Osteoblast (primary cell): Measurements from ENCODE around the gene ZNF780B. TPM values are rescaled to one million over a fixed set of nuclear protein-coding genes. Genes with fewer than 3 reads are reported as not detected.

ENCODE experiments used
- DNase-seq: peaks from one replicate; pipeline ENCODE4 v3.0.0; 2011; ENCODE audit warnings: low spot score, mixed read lengths; ENCODE audit not compliant: insufficient read length; ENCODE audit errors: missing footprints
- H2AFZ ChIP-seq: 2 replicates; pipeline ENCODE4 v1.6.0; 2011; ENCODE audit warnings: mild to moderate bottlenecking, low read length
- H3K27ac ChIP-seq: 2 replicates; pipeline ENCODE4 v1.5.1; 2011; ENCODE audit warnings: mild to moderate bottlenecking, low read depth, low read length, moderate library complexity
- H3K27me3 ChIP-seq: 2 replicates; pipeline ENCODE4 v1.6.0; 2012; ENCODE audit warnings: mild to moderate bottlenecking, control low read depth, inconsistent platforms, low read length, moderate library complexity; ENCODE audit not compliant: insufficient read depth
- H3K36me3 ChIP-seq: 2 replicates; pipeline ENCODE4 v1.5.1; 2011; ENCODE audit warnings: mild to moderate bottlenecking, low read length, control low read depth, moderate library complexity; ENCODE audit not compliant: insufficient read depth
- H3K4me1 ChIP-seq: 2 replicates; pipeline ENCODE4 v1.5.1; 2011; ENCODE audit warnings: mild to moderate bottlenecking, low read length, control low read depth, moderate library complexity; ENCODE audit not compliant: insufficient read depth
- H3K4me2 ChIP-seq: 2 replicates; pipeline ENCODE4 v1.6.0; 2011; ENCODE audit warnings: mild to moderate bottlenecking, low read length; ENCODE audit not compliant: insufficient read depth
- H3K4me3 ChIP-seq: fragments of 200-600 bp; sonication (generic); 3 replicates; pipeline ENCODE4 v1.5.1; 2012; ENCODE audit warnings: mild to moderate bottlenecking, low read length, inconsistent platforms; ENCODE audit not compliant: insufficient read depth
- H3K79me2 ChIP-seq: 2 replicates; pipeline ENCODE4 v1.6.0; 2012; ENCODE audit warnings: mild to moderate bottlenecking, low read length, control low read depth, inconsistent platforms; ENCODE audit not compliant: insufficient read depth
- H3K9me3 ChIP-seq: 2 replicates; pipeline ENCODE4 v1.5.1; 2011; ENCODE audit warnings: low read depth, low read length, control low read depth
- H4K20me1 ChIP-seq: 2 replicates; pipeline ENCODE4 v1.6.0; 2012; ENCODE audit warnings: mild to moderate bottlenecking, low read length, control low read depth; ENCODE audit not compliant: insufficient read depth
- total RNA-seq: library from RNA; depleted of rRNA; stranded (reverse); fragments of >200 nt; gene quantifications from 2 replicates; pipeline ENCODE4 v1.2.3, GENCODE V29; 2012
- TF ChIP-seq, protein P1 (sequence below): IDR thresholded peaks from 2 replicates; pipeline ENCODE4 v1.5.1; 2011; ENCODE audit warnings: mild to moderate bottlenecking, low read depth, low read length, moderate library complexity; ENCODE audit errors: extremely low read depth

Gene ZNF780B
- total RNA-seq, 1 donor: 14.5 TPM

DNA sequence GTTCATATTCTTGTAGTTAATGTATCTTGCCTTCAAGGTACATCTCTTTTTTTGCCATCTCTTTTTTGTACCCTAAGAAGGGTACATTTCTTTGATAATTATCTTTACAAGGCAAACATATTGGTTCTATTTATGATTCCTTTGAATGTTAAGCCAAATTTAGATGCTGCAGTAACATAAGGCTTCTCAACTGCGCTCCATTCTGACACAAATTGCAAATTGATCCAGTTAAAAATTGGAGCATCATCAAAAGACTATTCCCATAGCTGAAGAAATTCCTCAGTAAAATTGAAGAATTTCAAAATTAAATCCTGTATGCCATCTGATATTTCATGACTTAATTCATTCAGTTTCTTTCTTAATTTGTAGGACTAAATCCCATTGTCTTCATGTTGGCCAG, 37.4 kb upstream of the ZNF780B start:
- no peak overlapping the region for H2AFZ ChIP-seq
- no peak overlapping the region for H3K27ac ChIP-seq
- no peak overlapping the region for H3K4me3 ChIP-seq
- H3K9me3 ChIP-seq: no peaks in the 10 kb centered on the region
- no peak overlapping the region for H3K4me2 ChIP-seq
- TF ChIP-seq, protein P1, sequence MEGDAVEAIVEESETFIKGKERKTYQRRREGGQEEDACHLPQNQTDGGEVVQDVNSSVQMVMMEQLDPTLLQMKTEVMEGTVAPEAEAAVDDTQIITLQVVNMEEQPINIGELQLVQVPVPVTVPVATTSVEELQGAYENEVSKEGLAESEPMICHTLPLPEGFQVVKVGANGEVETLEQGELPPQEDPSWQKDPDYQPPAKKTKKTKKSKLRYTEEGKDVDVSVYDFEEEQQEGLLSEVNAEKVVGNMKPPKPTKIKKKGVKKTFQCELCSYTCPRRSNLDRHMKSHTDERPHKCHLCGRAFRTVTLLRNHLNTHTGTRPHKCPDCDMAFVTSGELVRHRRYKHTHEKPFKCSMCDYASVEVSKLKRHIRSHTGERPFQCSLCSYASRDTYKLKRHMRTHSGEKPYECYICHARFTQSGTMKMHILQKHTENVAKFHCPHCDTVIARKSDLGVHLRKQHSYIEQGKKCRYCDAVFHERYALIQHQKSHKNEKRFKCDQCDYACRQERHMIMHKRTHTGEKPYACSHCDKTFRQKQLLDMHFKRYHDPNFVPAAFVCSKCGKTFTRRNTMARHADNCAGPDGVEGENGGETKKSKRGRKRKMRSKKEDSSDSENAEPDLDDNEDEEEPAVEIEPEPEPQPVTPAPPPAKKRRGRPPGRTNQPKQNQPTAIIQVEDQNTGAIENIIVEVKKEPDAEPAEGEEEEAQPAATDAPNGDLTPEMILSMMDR: no peak
- no peaks in the 10 kb centered on the region for H3K36me3 ChIP-seq
- H3K4me1 ChIP-seq: peaks cover 10% of the 10 kb centered on the region
- DNase-seq: no peak
- peaks cover 13% of the 10 kb centered on the region for H3K79me2 ChIP-seq
- no peaks in the 10 kb centered on the region for H4K20me1 ChIP-seq
- H3K27me3 ChIP-seq: no peaks in the 10 kb centered on the region

DNA sequence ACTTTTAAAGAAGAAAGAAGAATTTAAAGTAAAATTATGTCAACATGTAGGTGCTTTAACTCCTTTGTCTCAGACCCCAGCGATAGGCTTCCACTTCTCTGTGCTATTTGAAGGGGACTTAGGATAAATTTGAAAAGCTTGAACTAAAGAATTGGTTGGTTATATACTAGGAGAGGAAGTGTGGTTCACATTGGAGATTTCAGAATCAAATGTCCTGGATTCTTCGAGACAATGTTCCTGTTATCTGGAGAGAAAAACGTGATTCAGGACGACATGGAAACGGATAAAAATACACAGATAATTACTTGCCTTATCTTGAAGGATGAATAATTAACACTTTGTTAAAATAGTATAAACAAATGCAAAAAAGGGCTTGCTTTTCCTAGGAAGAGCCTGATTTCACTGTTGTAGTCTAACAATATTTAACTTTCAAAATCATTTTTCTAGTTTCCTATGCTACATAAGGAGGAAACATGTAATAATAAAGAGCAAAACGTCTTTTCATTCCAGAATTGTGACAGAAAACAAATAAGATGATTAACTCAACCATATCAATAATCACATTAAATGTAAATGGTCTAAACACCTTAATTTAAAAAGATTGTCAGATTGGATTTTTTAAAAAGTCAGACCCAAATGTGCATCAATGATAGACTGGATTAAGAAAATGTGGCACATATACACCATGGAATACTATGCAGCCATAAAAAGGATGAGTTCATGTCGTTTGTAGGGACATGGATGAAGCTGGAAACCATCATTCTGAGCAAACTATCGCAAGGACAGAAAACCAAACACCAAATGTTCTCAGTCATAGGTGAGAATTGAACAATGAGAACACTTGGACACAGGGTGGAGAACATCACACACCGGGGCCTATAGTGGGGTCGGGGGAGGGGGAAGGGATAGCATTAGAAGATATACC, 35.4 kb upstream of the ZNF780B start:
- Histone ChIP-seq H3K27ac (peak overlapping the region; percentile 72), H3K4me1 (peaks cover 10% of the 10 kb centered on the region), H3K4me3 (peak overlapping the region; percentile 88), H3K4me2 (peak overlapping the region; percentile 86), H2AFZ (peak overlapping the region; percentile 96), H3K79me2 (peaks cover 28% of the 10 kb centered on the region), H3K27me3 (no peaks in the 10 kb centered on the region), H4K20me1 (no peaks in the 10 kb centered on the region), H3K36me3 (no peaks in the 10 kb centered on the region), H3K9me3 (no peaks in the 10 kb centered on the region)
- TF ChIP-seq, protein P1: no peak
- DNase-seq: peak; percentile 34

DNA sequence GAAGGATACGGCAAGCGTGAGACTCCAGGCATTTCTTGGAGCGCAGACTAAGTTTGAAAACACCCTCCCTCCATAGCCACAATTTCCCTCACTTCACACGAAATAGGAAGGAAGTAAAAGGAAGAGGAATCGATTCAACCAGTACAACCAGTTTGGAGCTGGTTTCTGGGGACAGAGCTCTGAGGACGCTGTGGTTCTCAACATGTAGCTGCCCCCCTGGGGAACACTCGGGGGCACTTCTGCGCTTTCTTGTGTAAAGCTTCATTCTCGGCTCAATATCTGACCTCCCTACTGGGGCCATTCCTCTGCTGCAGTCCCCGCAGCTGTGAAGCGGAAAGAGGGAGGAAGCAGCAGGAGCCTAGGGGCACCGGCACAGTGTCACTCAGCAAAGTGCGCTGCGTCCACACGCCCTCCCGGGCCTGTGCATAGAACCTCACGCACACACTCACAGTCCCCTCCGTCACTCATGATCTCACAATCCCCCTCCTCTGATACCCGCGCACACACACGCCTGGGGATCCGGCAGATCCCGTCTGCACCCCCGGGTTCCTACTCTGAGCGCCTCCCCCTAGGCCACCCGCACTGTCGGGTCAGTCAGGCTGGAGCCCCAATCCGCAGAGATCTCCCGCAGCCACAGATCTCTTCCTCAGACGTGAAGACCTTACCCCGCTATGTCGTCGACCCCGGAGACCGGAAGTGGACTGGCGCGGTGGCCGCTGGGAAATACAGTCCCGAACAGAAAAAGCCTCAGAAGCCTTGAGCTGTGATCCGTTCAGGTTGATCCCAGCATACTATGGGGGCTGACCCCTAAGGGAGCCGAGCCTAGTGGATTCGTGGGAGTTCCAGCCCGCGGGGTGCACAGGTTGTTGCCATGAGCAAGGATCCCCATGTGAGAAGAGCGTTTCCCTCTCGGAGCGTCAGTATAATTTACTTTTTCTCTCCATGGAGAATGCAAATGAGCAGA, 34.5 kb upstream of the ZNF780B start, which contains the start of gene ZNF780A:
Gene ZNF780A (minus strand): TSS at position 703 of the 964 bp plus-strand sequence. CDS start 6,190 bp downstream, outside the sequence.
- H3K27me3 ChIP-seq: no peaks in the 10 kb centered on the region
- H4K20me1 ChIP-seq: no peaks in the 10 kb centered on the region
- H2AFZ ChIP-seq: peak within 1 kb of the TSS; percentile 96
- peak within 1 kb of the TSS; percentile 72 for H3K27ac ChIP-seq
- H3K4me2 ChIP-seq: peak within 1 kb of the TSS; percentile 86
- H3K4me3 ChIP-seq: peak within 1 kb of the TSS; percentile 88
- peaks cover 28% of the 10 kb centered on the region for H3K79me2 ChIP-seq
- TF ChIP-seq, protein P1: no peak
- no peaks in the 10 kb centered on the region for H3K36me3 ChIP-seq
- DNase-seq: peak; percentile 84
- H3K9me3 ChIP-seq: no peaks in the 10 kb centered on the region
- H3K4me1 ChIP-seq: peaks cover 10% of the 10 kb centered on the region
